HG03558 (cell line): ENCODE results near the gene RPGRIP1L.

Source experiments
- ATAC-seq: cut with Tn5 transposase; IDR thresholded peaks from one replicate; pipeline ENCODE4 v1.9.1; 2021; ENCODE audit warnings: moderate number of reproducible peaks; ENCODE audit not compliant: unreplicated experiment; ENCODE audit errors: extremely low read depth

The RPGRIP1L gene

GRCh38 chr16:53561101-53561888 lies 142.4 kb downstream of the RPGRIP1L start:
- ATAC-seq: no peak

- ATAC-seq: no peak
These were observed 144.2 kb downstream of the RPGRIP1L start for GRCh38 chr16:53559270-53559951.

- ATAC-seq: no peak
These were observed 144.9 kb downstream of the RPGRIP1L start for GRCh38 chr16:53558710-53559109.

GRCh38 chr16:53556521-53556920 lies 147.1 kb downstream of the RPGRIP1L start:
- no peak for ATAC-seq

GRCh38 chr16:53549970-53550690 lies 153.5 kb downstream of the RPGRIP1L start:
- ATAC-seq: peak; percentile 62
